Measurements from ENCODE around the gene ZDHHC4. TPM values are rescaled to one million over a fixed set of nuclear protein-coding genes. Genes with fewer than 3 reads are reported as not detected.

ZDHHC4 gene
- total and polyA plus RNA-seq, 2 of the 13 experiments (the other 11 are each of a cell fraction or from before 2014, with no cell fraction given) = 83.2 to 188 TPM

DNA sequence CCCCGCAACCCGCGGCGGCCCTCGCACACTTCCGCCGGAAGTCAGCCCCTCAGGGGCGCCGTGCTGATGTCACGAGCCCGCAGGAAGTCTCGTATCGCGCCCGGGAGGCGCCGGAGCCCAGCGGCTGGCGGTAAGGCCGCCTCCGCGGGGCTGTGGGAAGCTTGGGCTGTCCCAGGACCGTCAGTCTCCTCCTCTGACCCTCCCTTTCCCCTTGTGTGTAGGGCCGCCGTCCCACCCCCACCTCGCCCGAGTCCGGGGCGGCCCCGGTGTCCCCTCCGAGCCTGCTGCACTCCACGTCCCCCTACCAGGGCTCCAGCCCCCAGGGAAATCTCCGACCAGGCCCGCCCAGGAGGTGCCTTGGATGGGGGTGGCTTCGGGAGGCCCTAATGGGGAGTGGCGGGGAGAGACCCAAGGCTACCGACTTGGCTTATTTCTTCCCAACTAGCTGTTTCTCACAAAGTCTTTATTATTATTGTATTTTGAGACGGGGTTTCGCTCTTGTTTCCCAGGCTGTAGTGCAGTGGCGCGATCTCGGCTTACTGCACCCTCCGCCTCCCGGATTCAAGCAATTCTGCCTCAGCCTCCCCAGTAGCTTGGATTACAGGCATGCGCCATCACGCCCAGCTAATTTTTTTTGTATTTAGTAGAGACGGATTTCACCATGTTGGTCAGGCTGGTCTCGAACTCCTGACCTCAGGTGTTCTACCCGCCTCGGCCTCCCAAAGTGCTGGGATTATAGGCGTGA lies at the start of gene ZDHHC4 (continued):
- TF ChIP-seq, protein P1, sequence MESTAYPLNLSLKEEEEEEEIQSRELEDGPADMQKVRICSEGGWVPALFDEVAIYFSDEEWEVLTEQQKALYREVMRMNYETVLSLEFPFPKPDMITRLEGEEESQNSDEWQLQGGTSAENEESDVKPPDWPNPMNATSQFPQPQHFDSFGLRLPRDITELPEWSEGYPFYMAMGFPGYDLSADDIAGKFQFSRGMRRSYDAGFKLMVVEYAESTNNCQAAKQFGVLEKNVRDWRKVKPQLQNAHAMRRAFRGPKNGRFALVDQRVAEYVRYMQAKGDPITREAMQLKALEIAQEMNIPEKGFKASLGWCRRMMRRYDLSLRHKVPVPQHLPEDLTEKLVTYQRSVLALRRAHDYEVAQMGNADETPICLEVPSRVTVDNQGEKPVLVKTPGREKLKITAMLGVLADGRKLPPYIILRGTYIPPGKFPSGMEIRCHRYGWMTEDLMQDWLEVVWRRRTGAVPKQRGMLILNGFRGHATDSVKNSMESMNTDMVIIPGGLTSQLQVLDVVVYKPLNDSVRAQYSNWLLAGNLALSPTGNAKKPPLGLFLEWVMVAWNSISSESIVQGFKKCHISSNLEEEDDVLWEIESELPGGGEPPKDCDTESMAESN (CRISPR knock-in tag; conservative IDR thresholded peaks at IDR 0.05) = no peak; the same call in 1 of the 2 replicates
- TF ChIP-seq ZBTB2 (CRISPR knock-in tag; IDR thresholded peaks at IDR 0.05; ENCODE audit: low read depth) (peak; percentile 77; the same call in 1 of the 2 replicates), MBD4 (IDR thresholded peaks at IDR 0.05; ENCODE audit: borderline replicate concordance, low read length) (no peak), ARID3A (IDR thresholded peaks at IDR 0.05; ENCODE audit: low read depth, low read length) (no peak; the same call in 1 of the 2 replicates), ZBTB42 (CRISPR knock-in tag; IDR thresholded peaks at IDR 0.05) (no peak), TGIF2 (CRISPR knock-in tag; IDR thresholded peaks at IDR 0.05) (no peak), ZNF180 (CRISPR knock-in tag; IDR thresholded peaks at IDR 0.05; ENCODE audit: borderline replicate concordance, low read depth) (no peak), NFYB (CRISPR knock-in tag; IDR thresholded peaks at IDR 0.05) (peak; percentile 38; the same call in 1 of the 2 replicates), SP140L (CRISPR knock-in tag; IDR thresholded peaks at IDR 0.05; ENCODE audit: borderline replicate concordance) (no peak), HOXA5 (CRISPR knock-in tag; IDR thresholded peaks at IDR 0.05) (peak; percentile 46; the same call in 1 of the 2 replicates), TEF (CRISPR knock-in tag; IDR thresholded peaks at IDR 0.05) (no peak), KLF6 (CRISPR knock-in tag; IDR thresholded peaks at IDR 0.05) (peak; percentile 77; the same call in 1 of the 2 replicates), NR2F1 (CRISPR knock-in tag; IDR thresholded peaks at IDR 0.05) (no peak), ZNF891 (CRISPR knock-in tag; IDR thresholded peaks at IDR 0.05) (peak; percentile 42; the same call in 1 of the 2 replicates)
- TF ChIP-seq, protein P2, sequence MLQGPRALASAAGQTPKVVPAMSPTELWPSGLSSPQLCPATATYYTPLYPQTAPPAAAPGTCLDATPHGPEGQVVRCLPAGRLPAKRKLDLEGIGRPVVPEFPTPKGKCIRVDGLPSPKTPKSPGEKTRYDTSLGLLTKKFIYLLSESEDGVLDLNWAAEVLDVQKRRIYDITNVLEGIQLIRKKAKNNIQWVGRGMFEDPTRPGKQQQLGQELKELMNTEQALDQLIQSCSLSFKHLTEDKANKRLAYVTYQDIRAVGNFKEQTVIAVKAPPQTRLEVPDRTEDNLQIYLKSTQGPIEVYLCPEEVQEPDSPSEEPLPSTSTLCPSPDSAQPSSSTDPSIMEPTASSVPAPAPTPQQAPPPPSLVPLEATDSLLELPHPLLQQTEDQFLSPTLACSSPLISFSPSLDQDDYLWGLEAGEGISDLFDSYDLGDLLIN (CRISPR knock-in tag; IDR thresholded peaks at IDR 0.05; ENCODE audit: borderline replicate concordance) = no peak
- TF ChIP-seq, protein P3, sequence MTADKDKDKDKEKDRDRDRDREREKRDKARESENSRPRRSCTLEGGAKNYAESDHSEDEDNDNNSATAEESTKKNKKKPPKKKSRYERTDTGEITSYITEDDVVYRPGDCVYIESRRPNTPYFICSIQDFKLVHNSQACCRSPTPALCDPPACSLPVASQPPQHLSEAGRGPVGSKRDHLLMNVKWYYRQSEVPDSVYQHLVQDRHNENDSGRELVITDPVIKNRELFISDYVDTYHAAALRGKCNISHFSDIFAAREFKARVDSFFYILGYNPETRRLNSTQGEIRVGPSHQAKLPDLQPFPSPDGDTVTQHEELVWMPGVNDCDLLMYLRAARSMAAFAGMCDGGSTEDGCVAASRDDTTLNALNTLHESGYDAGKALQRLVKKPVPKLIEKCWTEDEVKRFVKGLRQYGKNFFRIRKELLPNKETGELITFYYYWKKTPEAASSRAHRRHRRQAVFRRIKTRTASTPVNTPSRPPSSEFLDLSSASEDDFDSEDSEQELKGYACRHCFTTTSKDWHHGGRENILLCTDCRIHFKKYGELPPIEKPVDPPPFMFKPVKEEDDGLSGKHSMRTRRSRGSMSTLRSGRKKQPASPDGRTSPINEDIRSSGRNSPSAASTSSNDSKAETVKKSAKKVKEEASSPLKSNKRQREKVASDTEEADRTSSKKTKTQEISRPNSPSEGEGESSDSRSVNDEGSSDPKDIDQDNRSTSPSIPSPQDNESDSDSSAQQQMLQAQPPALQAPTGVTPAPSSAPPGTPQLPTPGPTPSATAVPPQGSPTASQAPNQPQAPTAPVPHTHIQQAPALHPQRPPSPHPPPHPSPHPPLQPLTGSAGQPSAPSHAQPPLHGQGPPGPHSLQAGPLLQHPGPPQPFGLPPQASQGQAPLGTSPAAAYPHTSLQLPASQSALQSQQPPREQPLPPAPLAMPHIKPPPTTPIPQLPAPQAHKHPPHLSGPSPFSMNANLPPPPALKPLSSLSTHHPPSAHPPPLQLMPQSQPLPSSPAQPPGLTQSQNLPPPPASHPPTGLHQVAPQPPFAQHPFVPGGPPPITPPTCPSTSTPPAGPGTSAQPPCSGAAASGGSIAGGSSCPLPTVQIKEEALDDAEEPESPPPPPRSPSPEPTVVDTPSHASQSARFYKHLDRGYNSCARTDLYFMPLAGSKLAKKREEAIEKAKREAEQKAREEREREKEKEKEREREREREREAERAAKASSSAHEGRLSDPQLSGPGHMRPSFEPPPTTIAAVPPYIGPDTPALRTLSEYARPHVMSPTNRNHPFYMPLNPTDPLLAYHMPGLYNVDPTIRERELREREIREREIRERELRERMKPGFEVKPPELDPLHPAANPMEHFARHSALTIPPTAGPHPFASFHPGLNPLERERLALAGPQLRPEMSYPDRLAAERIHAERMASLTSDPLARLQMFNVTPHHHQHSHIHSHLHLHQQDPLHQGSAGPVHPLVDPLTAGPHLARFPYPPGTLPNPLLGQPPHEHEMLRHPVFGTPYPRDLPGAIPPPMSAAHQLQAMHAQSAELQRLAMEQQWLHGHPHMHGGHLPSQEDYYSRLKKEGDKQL (CRISPR knock-in tag; IDR thresholded peaks at IDR 0.05; ENCODE audit: low read depth) = 0 out of 2 replicates have a peak, but pooled peaks have one; percentile 54
